ENCODE measurements around the gene HTT.

The HTT gene

GRCh38 chr4:3205995-3206394, 131.5 kb downstream of the HTT start:
- DNase-seq: no peak

DNA sequence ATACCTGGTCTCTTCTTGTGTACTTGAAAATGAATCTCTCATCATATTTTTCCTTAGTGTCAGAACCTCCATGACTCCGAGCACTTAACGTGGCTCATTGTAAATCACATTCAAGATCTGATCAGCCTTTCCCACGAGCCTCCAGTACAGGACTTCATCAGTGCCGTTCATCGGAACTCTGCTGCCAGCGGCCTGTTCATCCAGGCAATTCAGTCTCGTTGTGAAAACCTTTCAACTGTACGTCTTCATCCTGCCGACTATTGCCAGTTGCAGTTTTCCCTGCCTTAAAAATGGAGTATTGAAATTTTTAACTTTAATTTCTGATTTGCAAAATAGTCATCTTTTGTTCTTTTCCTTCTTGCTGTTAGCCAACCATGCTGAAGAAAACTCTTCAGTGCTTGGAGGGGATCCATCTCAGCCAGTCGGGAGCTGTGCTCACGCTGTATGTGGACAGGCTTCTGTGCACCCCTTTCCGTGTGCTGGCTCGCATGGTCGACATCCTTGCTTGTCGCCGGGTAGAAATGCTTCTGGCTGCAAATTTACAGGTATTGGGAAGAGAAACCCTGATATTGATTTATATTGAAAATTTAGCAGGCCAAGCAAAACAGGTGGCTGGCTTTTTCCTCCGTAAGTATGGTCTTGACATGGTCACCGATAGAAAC, 132.1 kb downstream of the HTT start:
- no peak for DNase-seq

DNA sequence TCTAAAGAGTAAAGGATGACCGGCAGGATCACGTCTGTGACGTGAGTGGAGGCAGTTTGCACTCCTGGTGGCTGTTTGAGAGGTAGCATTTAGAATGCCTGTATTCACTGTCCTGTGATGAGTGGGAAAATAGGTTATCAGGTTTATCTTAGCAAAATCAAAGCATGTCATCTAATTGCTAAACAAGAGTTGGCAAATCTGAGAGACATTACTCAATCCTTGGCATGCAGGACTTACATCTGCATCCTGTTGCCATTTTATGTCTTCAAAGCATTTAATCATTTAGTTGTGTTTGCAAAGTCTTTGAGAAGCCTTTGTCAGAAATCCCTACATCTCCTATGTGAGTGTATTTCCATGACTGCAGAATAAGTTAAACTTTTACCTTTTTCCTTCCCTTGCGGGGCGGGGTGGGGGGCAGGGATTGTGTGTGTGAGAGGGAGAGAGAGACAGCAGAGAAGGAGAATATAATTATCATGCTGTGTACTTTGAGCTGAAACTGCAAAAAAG, 133.1 kb downstream of the HTT start:
- no peak for DNase-seq

DNA sequence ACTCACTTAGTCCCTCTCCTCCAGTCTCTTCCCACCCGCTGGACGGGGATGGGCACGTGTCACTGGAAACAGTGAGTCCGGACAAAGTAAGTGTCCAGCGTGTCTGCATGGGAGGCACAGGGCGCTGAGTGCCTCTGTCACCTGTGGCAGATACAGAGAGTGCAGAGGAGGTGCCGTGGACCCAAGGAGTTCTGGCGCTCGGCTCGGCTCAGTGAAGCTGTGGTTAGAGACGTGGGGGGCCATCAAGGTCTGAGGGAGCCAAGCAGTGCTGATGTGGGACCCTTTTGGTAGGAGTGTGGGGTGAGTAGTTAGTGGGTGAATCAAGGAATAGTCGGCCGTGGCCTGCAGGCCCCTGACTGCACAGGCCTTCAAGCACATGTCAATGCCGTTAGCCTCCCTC, 134.3 kb downstream of the HTT start:
- no peak for DNase-seq

DNA sequence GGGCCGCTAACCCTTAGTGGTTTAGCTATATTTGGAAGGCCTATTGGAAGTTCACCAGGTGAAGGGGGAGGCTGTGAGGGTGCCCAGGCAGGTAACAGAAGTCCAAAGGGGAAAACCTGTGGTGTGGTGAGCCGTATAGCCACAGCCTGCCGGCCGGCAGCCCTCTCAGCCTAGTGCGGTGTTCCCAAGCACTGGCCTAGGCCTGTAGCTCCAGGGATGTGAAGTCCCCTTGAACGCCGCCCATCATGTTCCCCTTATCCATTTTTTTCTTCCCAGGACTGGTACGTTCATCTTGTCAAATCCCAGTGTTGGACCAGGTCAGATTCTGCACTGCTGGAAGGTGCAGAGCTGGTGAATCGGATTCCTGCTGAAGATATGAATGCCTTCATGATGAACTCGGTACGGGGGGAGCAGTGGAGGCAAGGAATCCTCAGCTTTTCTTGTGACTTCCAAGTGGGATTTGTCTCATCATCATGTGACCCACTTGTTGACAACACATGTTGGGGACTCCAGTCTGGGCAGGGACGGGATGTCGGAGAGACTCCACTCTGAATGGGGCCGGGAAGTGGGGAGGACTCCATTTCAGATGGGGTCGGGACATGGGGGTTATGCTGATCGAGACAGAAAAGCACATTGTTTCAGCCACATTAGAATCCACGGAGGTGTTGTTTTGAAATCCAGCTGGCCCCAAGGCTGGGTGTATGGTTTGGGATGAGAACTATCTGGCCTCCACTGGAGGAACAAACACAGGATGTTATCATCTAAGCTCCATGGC, 135.3 kb downstream of the HTT start:
- no peak for DNase-seq

DNA sequence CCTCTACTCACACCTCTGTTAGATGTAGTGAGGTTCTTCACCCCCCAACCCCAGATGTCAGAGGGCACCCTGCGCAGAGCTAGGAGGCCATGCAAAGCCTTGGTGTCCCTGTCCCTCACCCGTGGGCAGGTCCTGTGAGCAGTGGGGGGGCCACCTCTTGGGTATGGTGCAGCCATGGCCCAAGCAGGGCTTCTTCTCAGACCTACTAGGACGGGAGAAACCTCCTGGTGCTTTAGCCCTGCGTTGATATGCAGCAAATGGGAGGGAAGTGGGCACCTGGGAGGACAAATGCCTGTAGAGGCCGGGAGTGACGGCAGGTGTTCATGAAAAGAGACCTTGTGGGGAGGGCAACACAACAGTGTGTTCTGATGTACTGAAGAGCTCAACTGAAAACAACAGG, 136.0 kb downstream of the HTT start:
- DNase-seq: no peak

DNA sequence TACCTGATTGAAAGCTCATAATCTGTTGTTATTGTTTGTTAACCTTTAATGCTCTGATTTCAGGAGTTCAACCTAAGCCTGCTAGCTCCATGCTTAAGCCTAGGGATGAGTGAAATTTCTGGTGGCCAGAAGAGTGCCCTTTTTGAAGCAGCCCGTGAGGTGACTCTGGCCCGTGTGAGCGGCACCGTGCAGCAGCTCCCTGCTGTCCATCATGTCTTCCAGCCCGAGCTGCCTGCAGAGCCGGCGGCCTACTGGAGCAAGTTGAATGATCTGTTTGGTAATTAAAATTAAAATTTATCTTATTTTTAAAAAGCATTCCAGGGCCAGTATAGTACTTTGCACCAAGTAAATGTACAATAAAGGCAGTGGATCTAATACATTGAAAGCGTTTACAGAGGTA, 137.4 kb downstream of the HTT start:
- no peak for DNase-seq

DNA sequence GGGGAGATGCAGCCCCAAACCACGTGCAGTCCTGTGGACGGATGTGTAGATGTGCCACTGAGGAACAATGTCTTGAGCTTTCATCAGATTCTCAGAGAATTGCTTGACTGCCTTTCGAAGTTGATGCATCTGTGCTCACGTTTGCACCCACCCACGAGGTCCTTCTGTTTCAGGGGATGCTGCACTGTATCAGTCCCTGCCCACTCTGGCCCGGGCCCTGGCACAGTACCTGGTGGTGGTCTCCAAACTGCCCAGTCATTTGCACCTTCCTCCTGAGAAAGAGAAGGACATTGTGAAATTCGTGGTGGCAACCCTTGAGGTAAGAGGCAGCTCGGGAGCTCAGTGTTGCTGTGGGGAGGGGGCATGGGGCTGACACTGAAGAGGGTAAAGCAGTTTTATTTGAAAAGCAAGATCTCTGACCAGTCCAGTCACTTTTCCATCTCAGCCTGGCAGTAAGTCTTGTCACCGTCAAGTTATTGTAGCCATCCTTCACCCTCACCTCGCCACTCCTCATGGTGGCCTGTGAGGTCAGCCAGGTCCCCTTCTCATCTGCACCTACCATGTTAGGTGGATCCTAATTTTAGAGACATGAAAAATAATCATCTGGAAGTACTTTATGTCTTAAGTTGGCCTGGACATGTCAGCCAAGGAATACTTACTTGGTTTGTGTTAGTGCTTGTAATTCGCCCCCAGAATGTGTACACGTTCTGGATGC, 138.1 kb downstream of the HTT start:
- DNase-seq: no peak

DNA sequence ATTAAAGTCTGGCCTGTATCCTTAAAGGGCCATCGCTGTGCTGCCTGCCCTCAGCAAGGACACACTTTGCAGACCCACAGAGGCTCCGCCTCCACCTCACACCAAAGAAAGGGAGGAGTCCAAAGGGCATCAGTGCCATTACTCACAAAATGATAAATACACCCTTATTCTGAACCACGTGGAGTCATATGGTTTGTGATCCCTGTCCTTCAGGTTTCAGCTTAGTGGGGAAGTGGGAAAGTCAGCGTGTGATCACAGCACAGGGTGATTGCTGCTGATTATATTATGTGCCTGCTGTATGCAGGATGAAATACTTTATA, 138.6 kb downstream of the HTT start:
- DNase-seq: no peak

GRCh38 chr4:3213661-3214250, 139.3 kb downstream of the HTT start:
- no peak for DNase-seq

- no peak for DNase-seq
Observed at GRCh38 chr4:3215256-3215655, 140.8 kb downstream of the HTT start.

- no peak for DNase-seq
Observed at GRCh38 chr4:3215733-3216132, 141.3 kb downstream of the HTT start.

- DNase-seq: no peak
Observed at GRCh38 chr4:3217266-3217665, 142.8 kb downstream of the HTT start.

- no peak for DNase-seq
Observed at GRCh38 chr4:3217771-3218170, 143.3 kb downstream of the HTT start.

GRCh38 chr4:3218824-3219760, 144.6 kb downstream of the HTT start:
- DNase-seq: no peak

DNA sequence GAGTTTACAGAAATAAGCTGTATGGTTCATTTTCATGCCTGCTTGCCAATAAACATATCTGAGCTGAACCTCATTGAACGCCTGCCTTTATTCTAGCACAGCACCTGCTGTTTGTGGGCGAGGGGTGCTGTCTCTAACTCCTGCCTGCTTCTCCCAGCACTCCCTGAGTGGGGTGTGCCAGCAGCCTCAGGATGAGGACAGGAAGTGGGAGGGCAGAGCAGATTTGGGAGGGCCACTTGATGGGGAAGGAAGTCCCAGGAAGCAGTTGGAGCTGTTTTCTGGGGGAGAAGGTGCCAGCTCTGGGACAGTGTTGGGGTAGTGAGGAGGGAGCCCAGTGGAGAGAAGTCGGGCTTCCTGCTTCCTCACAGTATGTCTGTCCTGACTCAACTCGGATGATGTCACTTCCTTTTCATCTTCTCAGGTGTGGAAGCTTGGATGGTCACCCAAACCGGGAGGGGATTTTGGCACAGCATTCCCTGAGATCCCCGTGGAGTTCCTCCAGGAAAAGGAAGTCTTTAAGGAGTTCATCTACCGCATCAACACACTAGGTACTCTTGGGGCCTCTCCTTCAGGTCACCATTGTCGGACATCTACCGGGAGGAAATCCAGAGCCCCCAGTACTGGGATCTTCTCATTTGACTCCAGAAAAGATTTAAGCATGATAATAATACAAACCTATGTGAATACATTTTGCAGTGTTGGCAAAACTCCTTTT, 145.4 kb downstream of the HTT start:
- no peak for DNase-seq

DNA sequence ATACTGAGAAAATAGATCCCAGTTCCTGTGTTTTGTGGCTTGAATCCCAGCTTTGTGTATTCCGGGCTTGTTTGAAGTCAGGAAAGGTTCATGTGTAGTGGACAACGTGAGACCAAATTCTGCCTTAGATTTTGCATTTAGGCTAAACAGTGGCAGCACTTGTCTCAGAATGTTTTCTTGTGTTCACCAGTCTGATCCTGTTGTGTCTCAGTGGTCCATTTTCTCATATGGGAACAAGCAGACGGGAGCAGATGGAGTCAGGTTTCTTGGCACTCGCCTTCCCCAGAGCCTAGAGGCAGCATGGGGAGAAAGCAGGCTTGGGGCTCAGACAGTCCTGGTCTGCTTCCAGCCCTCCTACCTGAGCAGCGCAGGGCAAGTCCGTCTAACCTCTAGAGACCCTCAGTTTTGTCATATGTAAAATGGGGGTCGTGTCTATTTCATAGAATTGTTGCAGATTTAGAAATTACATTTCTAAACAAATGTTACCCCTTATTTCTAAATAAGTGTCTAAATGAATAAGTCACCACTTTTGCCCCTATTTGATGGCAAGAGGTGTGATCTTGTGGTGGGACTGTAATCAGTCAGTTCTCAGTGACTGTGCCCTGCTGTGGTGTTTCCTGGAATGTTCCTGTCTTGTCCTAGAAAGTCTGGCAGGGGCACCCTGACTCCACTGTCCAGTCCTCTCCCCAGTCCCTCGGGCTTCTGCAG, 146.1 kb downstream of the HTT start:
- DNase-seq: no peak

- DNase-seq: no peak
Observed at GRCh38 chr4:3221184-3221494, 146.7 kb downstream of the HTT start.

DNA sequence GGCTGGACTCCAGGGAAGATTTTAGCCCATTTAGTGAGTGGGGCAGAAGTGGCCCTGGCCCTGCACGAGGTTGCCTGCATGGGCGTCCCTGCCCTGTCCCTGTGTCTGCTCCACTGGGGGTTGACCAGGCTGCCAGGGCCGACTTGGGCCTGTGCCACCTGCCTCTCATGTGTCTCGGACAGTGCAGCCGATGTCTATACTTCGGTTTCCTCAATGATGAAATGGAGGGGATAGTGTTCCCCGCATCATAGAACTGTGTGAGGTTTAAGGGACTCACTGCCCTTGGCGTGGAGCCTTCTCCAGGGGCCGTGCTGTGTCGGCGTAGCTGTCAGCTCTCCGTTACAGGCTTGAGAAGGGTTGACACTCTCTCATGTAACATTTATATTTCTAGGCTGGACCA, 147.5 kb downstream of the HTT start:
- DNase-seq: no peak

DNA sequence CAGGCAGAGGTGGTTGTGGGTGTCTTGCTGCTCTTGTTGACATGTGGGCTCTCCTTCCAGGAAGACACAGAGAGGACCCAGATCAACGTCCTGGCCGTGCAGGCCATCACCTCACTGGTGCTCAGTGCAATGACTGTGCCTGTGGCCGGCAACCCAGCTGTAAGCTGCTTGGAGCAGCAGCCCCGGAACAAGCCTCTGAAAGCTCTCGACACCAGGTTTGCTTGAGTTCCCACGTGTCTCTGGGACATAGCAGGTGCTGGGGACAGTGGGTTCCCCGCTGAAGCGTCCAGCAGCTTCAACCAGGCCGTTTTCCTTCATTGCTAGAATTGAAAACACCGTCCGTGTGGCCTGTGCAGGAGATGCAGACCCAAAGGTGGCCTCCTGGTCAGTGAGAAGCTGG, 148.9 kb downstream of the HTT start:
- DNase-seq: no peak
